Endothelial cell (in vitro differentiated cells): Measurements from ENCODE around the gene DPYD. TPM values are rescaled to one million over a fixed set of nuclear protein-coding genes. Genes with fewer than 3 reads are reported as not detected.

Source experiments
- DNase-seq: peaks from one replicate; pipeline ENCODE4 v3.0.0; 2021; ENCODE audit warnings: low spot score
- H3K27ac Mint-ChIP-seq: one replicate; pipeline ENCODE4 v1.8.0; 2021; ENCODE audit warnings: mixed read lengths, inconsistent platforms; ENCODE audit not compliant: unreplicated experiment
- H3K27me3 Mint-ChIP-seq: one replicate; pipeline ENCODE4 v1.8.0; 2021; ENCODE audit warnings: mild to moderate bottlenecking, moderate library complexity, mixed read lengths, inconsistent platforms; ENCODE audit not compliant: unreplicated experiment
- H3K36me3 Mint-ChIP-seq: one replicate; pipeline ENCODE4 v1.8.0; 2021; ENCODE audit warnings: mild to moderate bottlenecking, low read depth, mixed read lengths, inconsistent platforms; ENCODE audit not compliant: unreplicated experiment
- H3K4me1 Mint-ChIP-seq: one replicate; pipeline ENCODE4 v1.8.0; 2021; ENCODE audit warnings: mild to moderate bottlenecking, mixed read lengths, inconsistent platforms; ENCODE audit not compliant: unreplicated experiment
- H3K4me3 Mint-ChIP-seq: one replicate; pipeline ENCODE4 v1.8.0; 2021; ENCODE audit warnings: mild to moderate bottlenecking, mixed read lengths, inconsistent platforms; ENCODE audit not compliant: unreplicated experiment
- H3K9me3 Mint-ChIP-seq: one replicate; pipeline ENCODE4 v1.8.0; 2021; ENCODE audit warnings: mixed read lengths, inconsistent platforms; ENCODE audit not compliant: unreplicated experiment
- CTCF ChIP-seq: fragments of 200-600 bp; sonication (generic); IDR thresholded peaks from one replicate; pipeline ENCODE4 v1.5.0; 2021; ENCODE audit warnings: antibody characterized with exemption; ENCODE audit not compliant: unreplicated experiment
- total RNA-seq: library from RNA; stranded (reverse); fragmentation: NEBNext Ultra II Directional; extraction: Animal tissue kit (Norgen Biotek cat#: 25700); gene quantifications from one replicate; pipeline ENCODE4 v1.2.1, GENCODE V29; 2021; ENCODE audit not compliant: unreplicated experiment

Gene DPYD
- total RNA-seq, 1 donor from 2014 or later, result 3.4 TPM

DNA sequence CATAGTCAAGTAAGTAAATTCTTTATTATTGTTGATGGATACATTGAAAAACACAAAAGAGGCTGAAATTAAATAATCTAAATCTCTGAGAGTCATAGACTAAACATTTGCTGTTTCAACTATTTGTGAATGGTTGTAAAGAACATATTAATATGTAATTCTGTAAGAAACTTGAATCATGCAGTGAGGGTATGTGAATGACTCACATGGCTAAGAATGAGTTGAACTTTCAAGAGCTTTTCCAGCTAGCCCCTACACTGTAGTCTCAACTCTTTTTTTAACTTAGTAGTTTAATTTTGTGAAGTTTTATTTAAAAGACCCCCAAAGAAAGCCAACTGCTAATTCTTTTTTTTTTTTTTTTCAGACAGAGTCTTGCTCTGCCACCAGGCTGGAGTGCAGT is 588.1 kb downstream of the DPYD start:
- H3K4me3 Mint-ChIP-seq, result no peak overlapping the region
- H3K4me1 Mint-ChIP-seq, result peaks cover 15% of the 10 kb centered on the region
- no peaks in the 10 kb centered on the region for H3K36me3 Mint-ChIP-seq
- H3K27ac Mint-ChIP-seq, result no peak overlapping the region
- no peaks in the 10 kb centered on the region for H3K27me3 Mint-ChIP-seq
- no peaks in the 10 kb centered on the region for H3K9me3 Mint-ChIP-seq
- DNase-seq, result no peak
- TF ChIP-seq CTCF, result no peak

DNA sequence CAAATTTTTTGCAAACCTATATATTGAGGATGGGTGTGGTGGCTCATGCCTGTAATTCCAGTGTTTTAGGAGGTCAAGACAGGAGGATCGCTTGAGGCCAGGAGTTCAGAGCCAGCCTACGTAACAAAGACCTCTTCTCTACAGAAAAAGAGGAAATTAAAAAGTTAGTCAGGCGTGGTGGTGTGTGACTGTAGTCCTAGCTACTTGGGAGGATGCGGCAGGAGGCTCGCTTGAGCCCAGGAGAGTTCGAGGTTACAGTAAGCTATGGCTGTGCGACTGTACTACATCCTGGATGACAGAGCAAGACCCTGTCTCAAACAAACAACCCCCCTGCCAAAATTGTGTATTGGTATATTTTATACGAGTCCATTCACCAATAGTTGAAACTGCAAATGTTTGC is 589.7 kb downstream of the DPYD start:
- TF ChIP-seq CTCF, result no peak
- no peak overlapping the region for H3K4me3 Mint-ChIP-seq
- DNase-seq, result no peak

GRCh38 chr1:97314685-97315084 is 606.1 kb downstream of the DPYD start:
- H3K36me3 Mint-ChIP-seq, result no peaks in the 10 kb centered on the region
- no peaks in the 10 kb centered on the region for H3K4me1 Mint-ChIP-seq
- TF ChIP-seq CTCF, result no peak
- DNase-seq, result no peak
- H3K4me3 Mint-ChIP-seq, result no peak overlapping the region
- H3K27ac Mint-ChIP-seq, result no peak overlapping the region
- H3K9me3 Mint-ChIP-seq, result no peaks in the 10 kb centered on the region
- peaks cover 1% of the 10 kb centered on the region for H3K27me3 Mint-ChIP-seq

More for the DNA sequence above, 589.7 kb downstream of the DPYD start:
- Mint-ChIP-seq H3K27me3 (no peaks in the 10 kb centered on the region), H3K27ac (no peak overlapping the region), H3K36me3 (no peaks in the 10 kb centered on the region), H3K4me1 (peaks cover 12% of the 10 kb centered on the region), H3K9me3 (no peaks in the 10 kb centered on the region)

- Mint-ChIP-seq H3K4me1 (no peaks in the 10 kb centered on the region), H3K4me3 (no peak overlapping the region), H3K27ac (no peak overlapping the region), H3K9me3 (no peaks in the 10 kb centered on the region), H3K27me3 (no peaks in the 10 kb centered on the region), H3K36me3 (no peaks in the 10 kb centered on the region)
- no peak for DNase-seq
- no peak for TF ChIP-seq CTCF
These were observed 612.7 kb downstream of the DPYD start for GRCh38 chr1:97308131-97308530.

DNA sequence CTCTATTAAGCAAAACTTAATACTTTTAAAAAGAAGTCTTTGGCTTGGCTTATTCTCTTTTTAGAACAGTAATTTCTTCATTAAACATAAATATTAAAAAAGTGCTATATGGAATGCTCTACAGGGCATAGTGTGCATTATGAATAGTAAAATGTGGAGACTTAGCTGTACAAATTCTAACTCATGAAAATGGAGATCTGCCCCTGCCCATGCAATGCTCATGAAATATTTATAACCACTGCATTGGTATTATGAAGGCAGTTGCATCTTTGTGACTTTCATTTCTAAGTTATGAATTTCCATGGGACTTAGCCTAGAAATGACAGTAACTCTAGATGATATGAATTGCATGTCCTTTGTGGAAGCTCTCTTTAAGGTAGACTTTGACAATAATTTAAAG is 613.3 kb downstream of the DPYD start:
- no peaks in the 10 kb centered on the region for H3K4me1 Mint-ChIP-seq
- no peak for TF ChIP-seq CTCF
- no peak overlapping the region for H3K4me3 Mint-ChIP-seq
- no peaks in the 10 kb centered on the region for H3K36me3 Mint-ChIP-seq
- no peaks in the 10 kb centered on the region for H3K9me3 Mint-ChIP-seq
- no peak overlapping the region for H3K27ac Mint-ChIP-seq
- no peaks in the 10 kb centered on the region for H3K27me3 Mint-ChIP-seq
- no peak for DNase-seq
